MCF 10A (cell line): Measurements from ENCODE around the gene MRM3. TPM values are rescaled to one million over a fixed set of nuclear protein-coding genes. Genes with fewer than 3 reads are reported as not detected.

ENCODE experiments used
- BruUV-seq: library from RNA; stranded (reverse); fragments of 400-500 nt; replicated peaks from 2 replicates; lab custom pipeline; 2021; lab: Mats Ljungman, UMichigan
- CTCF ChIA-PET: fragments of 300-600 bp; sonication (Branson Sonifier 250); formaldehyde crosslinking; extraction: SDS; loops from one replicate; lab custom pipeline; 2021; ENCODE audit warnings: antibody characterized with exemption, inconsistent platforms; lab: Yijun Ruan, JAX
- POLR2A ChIA-PET: fragments of 300-600, 350-650 bp; sonication (Branson Sonifier 250); formaldehyde crosslinking; extraction: SDS; loops from one replicate; lab custom pipeline; 2020; ENCODE audit warnings: antibody characterized with exemption, inconsistent platforms; lab: Yijun Ruan, JAX
- DNase-seq: peaks from one replicate; pipeline ENCODE4 v3.0.0-alpha.2; 2018; ENCODE audit not compliant: unreplicated experiment
- H3K27ac Mint-ChIP-seq: one replicate; pipeline ENCODE4 v1.8.0; 2022; ENCODE audit warnings: mild to moderate bottlenecking, low read depth, mixed read lengths; ENCODE audit not compliant: unreplicated experiment
- H3K27me3 Mint-ChIP-seq: one replicate; pipeline ENCODE4 v1.8.0; 2022; ENCODE audit warnings: mixed read lengths; ENCODE audit not compliant: insufficient read depth, unreplicated experiment
- H3K36me3 Mint-ChIP-seq: one replicate; pipeline ENCODE4 v1.8.0; 2022; ENCODE audit warnings: mild to moderate bottlenecking, moderate library complexity, mixed read lengths; ENCODE audit not compliant: insufficient read depth, unreplicated experiment
- H3K4me1 Mint-ChIP-seq: one replicate; pipeline ENCODE4 v1.8.0; 2022; ENCODE audit warnings: mixed read lengths; ENCODE audit not compliant: insufficient read depth, unreplicated experiment
- H3K4me3 Mint-ChIP-seq: one replicate; pipeline ENCODE4 v1.8.0; 2022; ENCODE audit warnings: mild to moderate bottlenecking, moderate library complexity, mixed read lengths; ENCODE audit not compliant: unreplicated experiment
- H3K9me3 Mint-ChIP-seq: one replicate; pipeline ENCODE4 v1.8.0; 2022; ENCODE audit warnings: mixed read lengths; ENCODE audit not compliant: unreplicated experiment
- CTCF ChIP-seq: fragments of 200-600 bp; IDR thresholded peaks from one replicate; pipeline ENCODE4 v1.8.0; 2022; ENCODE audit warnings: antibody characterized with exemption, mild to moderate bottlenecking; ENCODE audit not compliant: unreplicated experiment
- intact Hi-C: fragments of 100-400 bp; cut with micrococcal nuclease; formaldehyde crosslinking; loops from 2 replicates; pipeline ENCODE4 v1.14.1; 2022
- total RNA-seq: library from RNA; stranded (reverse); gene quantifications from 2 replicates; pipeline ENCODE4 v1.2.3, GENCODE V29; 2022

The MRM3 gene
- total RNA-seq, 1 experiment from 2014 or later = 25.1 TPM

DNA sequence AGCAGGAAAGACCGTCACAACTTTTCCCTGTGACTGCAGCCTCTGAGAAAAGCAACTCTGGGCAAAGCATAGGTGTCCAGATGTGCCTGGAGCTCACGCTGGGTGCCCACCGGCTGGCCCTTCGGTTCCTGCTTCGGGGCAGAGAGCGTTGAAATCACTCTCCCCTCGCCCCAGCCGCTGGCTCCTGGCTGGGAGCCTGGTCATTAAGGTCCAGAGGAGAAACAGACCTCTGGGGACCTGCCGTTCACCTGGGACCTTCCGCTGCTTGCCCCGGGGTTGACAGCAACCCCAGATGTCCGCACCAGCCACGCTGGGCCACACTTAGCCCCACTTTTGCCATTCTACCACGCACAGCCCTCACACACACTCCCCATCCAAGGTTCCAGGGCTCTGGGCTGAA, 13.1 kb downstream of the MRM3 start:
- CTCF ChIA-PET = interaction anchor here (0.7 to 5.3 kb wide), 11 partner anchors 8 to 633 kb away, joined by 3 to 53 read pairs (median 4); partner anchors contain the start of genes NXN and TIMM22
- no peak overlapping the region for H3K4me3 Mint-ChIP-seq
- peaks cover 32% of the 10 kb centered on the region for H3K36me3 Mint-ChIP-seq
- TF ChIP-seq CTCF = no peak
- intact Hi-C loops = loop anchor here (1.0 kb wide), 2 partner anchors 84 to 186 kb away; no protein-coding TSS in a partner anchor
- POLR2A ChIA-PET = interaction anchor here (1.1 to 4.4 kb wide), 3 partner anchors 13 to 185 kb away, joined by 3 to 17 read pairs (median 10); partner anchors contain the start of genes GLOD4, MRM3 and NXN
- no peaks in the 10 kb centered on the region for H3K9me3 Mint-ChIP-seq
- H3K27ac Mint-ChIP-seq = no peak overlapping the region
- DNase-seq = no peak
- peaks cover 6% of the 10 kb centered on the region for H3K4me1 Mint-ChIP-seq
- H3K27me3 Mint-ChIP-seq = no peaks in the 10 kb centered on the region
- BruUV-seq = no TSS peak

DNA sequence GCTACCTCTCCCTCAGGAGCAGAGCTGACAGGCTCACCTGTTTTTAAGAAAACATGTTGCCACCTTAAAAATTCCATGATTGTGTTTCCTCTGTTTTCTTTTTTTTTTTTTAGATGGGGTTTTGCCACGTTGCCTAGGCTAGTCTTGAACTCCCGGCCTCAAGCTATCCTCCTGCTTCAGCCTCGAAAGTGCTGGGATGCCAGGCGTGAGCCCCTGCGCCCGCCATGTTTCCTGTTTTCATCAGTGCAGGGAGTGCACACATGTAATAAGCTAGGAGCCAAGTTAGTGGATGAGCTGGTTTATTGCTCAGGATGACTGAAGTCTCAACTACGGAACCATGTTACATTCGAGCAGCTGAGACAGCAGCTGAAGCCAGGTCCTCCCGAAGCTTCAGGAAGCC, 13.6 kb downstream of the MRM3 start:
- no peaks in the 10 kb centered on the region for H3K9me3 Mint-ChIP-seq
- CTCF ChIA-PET = interaction anchor here (0.6 to 5.3 kb wide), 13 partner anchors 8 to 633 kb away, joined by 3 to 53 read pairs (median 4); partner anchors contain the start of genes NXN and TIMM22
- intact Hi-C loops = loop anchor here (1.0 kb wide), 2 partner anchors 84 to 186 kb away; no protein-coding TSS in a partner anchor
- H3K27me3 Mint-ChIP-seq = no peaks in the 10 kb centered on the region
- H3K27ac Mint-ChIP-seq = no peak overlapping the region
- peaks cover 6% of the 10 kb centered on the region for H3K4me1 Mint-ChIP-seq
- H3K36me3 Mint-ChIP-seq = peaks cover 36% of the 10 kb centered on the region
- no peak overlapping the region for H3K4me3 Mint-ChIP-seq
- TF ChIP-seq CTCF = no peak
- POLR2A ChIA-PET = interaction anchor here (1.1 to 4.4 kb wide), 3 partner anchors 14 to 184 kb away, joined by 3 to 17 read pairs (median 10); partner anchors contain the start of genes GLOD4, MRM3 and NXN
- BruUV-seq = no TSS peak
- DNase-seq = no peak

- CTCF ChIA-PET = interaction anchor here (0.5 to 5.3 kb wide), 4 partner anchors 26 to 202 kb away, joined by 3 to 53 read pairs (median 7); partner anchors contain the start of genes NXN and TIMM22
- intact Hi-C loops = no loop called here
- no peak overlapping the region for H3K27ac Mint-ChIP-seq
- H3K4me1 Mint-ChIP-seq = peaks cover 6% of the 10 kb centered on the region
- peaks cover 31% of the 10 kb centered on the region for H3K36me3 Mint-ChIP-seq
- BruUV-seq = no TSS peak
- no peak for DNase-seq
- no peak for TF ChIP-seq CTCF
- POLR2A ChIA-PET = interaction anchor here (4.4 kb wide), 1 partner anchor 184 kb away, joined by 17 read pairs; the partner anchor contains the start of gene NXN
- no peak overlapping the region for H3K4me3 Mint-ChIP-seq
- H3K9me3 Mint-ChIP-seq = no peaks in the 10 kb centered on the region
- H3K27me3 Mint-ChIP-seq = no peaks in the 10 kb centered on the region
Observed at GRCh38 chr17:796609-797008, 14.5 kb downstream of the MRM3 start.

DNA sequence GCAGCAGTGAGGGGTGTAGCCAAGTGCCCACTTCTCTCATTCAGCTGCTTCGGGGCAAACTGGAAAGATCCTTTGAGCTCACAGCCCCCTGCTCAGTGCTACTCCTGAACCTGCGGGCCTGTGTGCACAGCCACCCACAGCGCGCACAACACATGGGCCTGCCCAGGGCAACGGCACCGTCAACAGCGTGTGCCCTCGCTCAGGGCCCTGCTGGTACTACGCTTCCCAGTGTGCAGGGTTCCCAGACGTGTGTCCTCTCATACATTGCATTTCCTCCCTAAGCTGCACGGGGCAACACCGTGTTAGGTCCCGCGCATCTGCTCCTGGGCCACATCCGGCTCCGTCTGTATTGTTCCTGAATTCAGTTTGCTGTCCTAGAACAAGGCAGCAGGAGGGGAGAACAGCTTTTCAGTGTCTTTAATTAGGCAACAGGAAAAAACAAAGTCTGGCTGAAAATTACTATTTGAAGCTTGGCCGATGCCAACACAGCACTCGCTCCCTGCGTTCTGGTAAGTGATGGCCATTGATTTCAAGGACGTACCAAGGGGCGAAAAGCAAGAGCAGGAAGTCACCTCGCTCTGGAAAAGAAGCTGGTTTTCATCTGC, 15.2 kb downstream of the MRM3 start:
- no peak overlapping the region for H3K27ac Mint-ChIP-seq
- TF ChIP-seq CTCF = no peak
- no peaks in the 10 kb centered on the region for H3K9me3 Mint-ChIP-seq
- peaks cover 26% of the 10 kb centered on the region for H3K36me3 Mint-ChIP-seq
- no TSS peak for BruUV-seq
- H3K4me1 Mint-ChIP-seq = peaks cover 6% of the 10 kb centered on the region
- CTCF ChIA-PET = interaction anchor here (0.5 to 5.3 kb wide), 2 partner anchors 25 to 184 kb away, joined by 3 to 53 read pairs; partner anchors contain the start of gene NXN
- POLR2A ChIA-PET = interaction anchor here (1.1 to 4.4 kb wide), 2 partner anchors 15 to 183 kb away, joined by 3 to 17 read pairs; partner anchors contain the start of gene NXN
- no peaks in the 10 kb centered on the region for H3K27me3 Mint-ChIP-seq
- intact Hi-C loops = no loop called here
- DNase-seq = no peak
- no peak overlapping the region for H3K4me3 Mint-ChIP-seq
